ENCODE results near the gene S100A3. TPM values are rescaled to one million over a fixed set of nuclear protein-coding genes. Genes with fewer than 3 reads are reported as not detected.
A peak's percentile ranks its signal among the peaks of the same experiment; 100 is the strongest.

Gene S100A3
- polyA plus RNA-seq, 1 donor (not counting 4 experiments of a cell fraction or from before 2014, with no cell fraction given): 15.1 TPM

DNA sequence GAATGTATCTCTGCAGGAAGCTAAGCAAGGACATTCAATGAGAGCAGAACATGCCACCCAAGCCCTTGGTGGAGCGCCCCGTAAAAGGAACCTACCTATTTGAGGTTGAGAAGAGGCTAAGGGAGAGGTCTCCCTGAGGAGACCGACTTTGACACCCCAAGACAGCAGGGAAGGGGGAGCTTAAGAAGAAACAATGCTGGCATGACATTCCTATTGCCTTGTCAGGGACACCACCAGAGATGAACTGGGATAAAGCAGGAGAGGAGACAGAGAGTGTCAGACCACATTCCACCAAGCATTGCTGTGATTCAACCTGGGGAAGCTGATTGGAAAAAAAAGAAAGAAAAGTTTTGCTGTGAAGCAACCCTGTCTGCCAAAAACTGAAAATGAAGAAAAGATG, 29.9 kb upstream of the S100A3 start:
- Histone ChIP-seq H3K4me2 (ENCODE audit: control insufficient read depth, extremely low read depth, insufficient read depth, low read depth, low read length) (no peak overlapping the region), H3K4me3 (ENCODE audit: control insufficient read depth in 2 of 3, extremely low read depth in 1 of 3, insufficient read depth in 2 of 3, low read depth in 1 of 3, low read length in 3 of 3) (no peak overlapping the region), H3K27me3 (ENCODE audit: control insufficient read depth, extremely low read depth, insufficient read depth, low read length) (no peaks in the 10 kb centered on the region), H3K9me3 (ENCODE audit: control insufficient read depth, low read depth, low read length) (no peaks in the 10 kb centered on the region), H3K9ac (ENCODE audit: control insufficient read depth, extremely low read depth, insufficient read depth, low read length) (no peak overlapping the region), H3K36me3 (ENCODE audit: control insufficient read depth in 2 of 2, extremely low read depth in 1 of 2, insufficient read depth in 2 of 2, low read length in 2 of 2) (no peaks in the 10 kb centered on the region), H2AFZ (ENCODE audit: control insufficient read depth, low read length) (no peak overlapping the region), H3K79me2 (ENCODE audit: control insufficient read depth, insufficient read depth, low read length) (no peaks in the 10 kb centered on the region), H4K20me1 (ENCODE audit: control insufficient read depth, extremely low read depth, insufficient read depth, low read length) (no peaks in the 10 kb centered on the region), H3K9me1 (ENCODE audit: control insufficient read depth, extremely low read depth, insufficient read depth, low read length) (no peaks in the 10 kb centered on the region), H3K4me1 (ENCODE audit: control insufficient read depth, extremely low read depth, insufficient read depth, low read length) (peaks cover 22% of the 10 kb centered on the region), H3K27ac (ENCODE audit: control insufficient read depth, insufficient read depth, low read length) (no peak overlapping the region)
- DNase-seq (ENCODE audit: low read depth, low spot score): no peak
- dilution Hi-C loops (cut with MboI; ENCODE audit: extremely low pct_ligation_motif_present, low sequenced_read_pairs): no loop called here
- TF ChIP-seq, protein P1, sequence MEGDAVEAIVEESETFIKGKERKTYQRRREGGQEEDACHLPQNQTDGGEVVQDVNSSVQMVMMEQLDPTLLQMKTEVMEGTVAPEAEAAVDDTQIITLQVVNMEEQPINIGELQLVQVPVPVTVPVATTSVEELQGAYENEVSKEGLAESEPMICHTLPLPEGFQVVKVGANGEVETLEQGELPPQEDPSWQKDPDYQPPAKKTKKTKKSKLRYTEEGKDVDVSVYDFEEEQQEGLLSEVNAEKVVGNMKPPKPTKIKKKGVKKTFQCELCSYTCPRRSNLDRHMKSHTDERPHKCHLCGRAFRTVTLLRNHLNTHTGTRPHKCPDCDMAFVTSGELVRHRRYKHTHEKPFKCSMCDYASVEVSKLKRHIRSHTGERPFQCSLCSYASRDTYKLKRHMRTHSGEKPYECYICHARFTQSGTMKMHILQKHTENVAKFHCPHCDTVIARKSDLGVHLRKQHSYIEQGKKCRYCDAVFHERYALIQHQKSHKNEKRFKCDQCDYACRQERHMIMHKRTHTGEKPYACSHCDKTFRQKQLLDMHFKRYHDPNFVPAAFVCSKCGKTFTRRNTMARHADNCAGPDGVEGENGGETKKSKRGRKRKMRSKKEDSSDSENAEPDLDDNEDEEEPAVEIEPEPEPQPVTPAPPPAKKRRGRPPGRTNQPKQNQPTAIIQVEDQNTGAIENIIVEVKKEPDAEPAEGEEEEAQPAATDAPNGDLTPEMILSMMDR (optimal IDR thresholded peaks at IDR 0.05 in 1 of 3, IDR thresholded peaks at IDR 0.05 in 1 of 3, conservative IDR thresholded peaks at IDR 0.05 in 1 of 3; ENCODE audit: extremely low read depth in 1 of 3, insufficient read depth in 2 of 3, low read length in 3 of 3): no peak
- FAIRE-seq: no peak

DNA sequence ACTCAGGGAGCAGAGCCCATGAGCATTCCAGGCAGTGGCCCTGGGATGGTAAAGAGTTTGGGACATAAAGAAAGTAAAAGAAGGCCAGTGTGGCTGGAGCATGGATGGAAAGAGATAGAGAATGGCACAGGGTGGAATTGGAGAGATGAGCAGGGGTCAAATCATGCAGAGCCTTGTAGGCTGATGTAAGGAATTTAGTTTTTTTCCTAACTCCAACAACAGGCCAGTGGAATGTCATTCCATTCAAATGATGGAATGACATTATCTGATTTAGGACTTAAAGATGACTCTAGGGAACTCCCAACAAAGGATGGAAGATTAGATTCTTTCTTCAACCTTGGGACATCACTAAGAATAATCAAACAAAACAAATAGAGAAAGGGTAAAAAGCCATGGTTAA, 29.4 kb upstream of the S100A3 start:
- dilution Hi-C loops (cut with MboI; ENCODE audit: extremely low pct_ligation_motif_present, low sequenced_read_pairs): no loop called here
- H4K20me1 ChIP-seq (ENCODE audit: control insufficient read depth, extremely low read depth, insufficient read depth, low read length): no peaks in the 10 kb centered on the region
- no peaks in the 10 kb centered on the region for H3K9me1 ChIP-seq (ENCODE audit: control insufficient read depth, extremely low read depth, insufficient read depth, low read length)
- no peaks in the 10 kb centered on the region for H3K27me3 ChIP-seq (ENCODE audit: control insufficient read depth, extremely low read depth, insufficient read depth, low read length)
- no peak for DNase-seq (ENCODE audit: low read depth, low spot score)
- no peak overlapping the region for H3K27ac ChIP-seq (ENCODE audit: control insufficient read depth, insufficient read depth, low read length)
- H3K9me3 ChIP-seq (ENCODE audit: control insufficient read depth, low read depth, low read length): no peaks in the 10 kb centered on the region
- TF ChIP-seq EZH2 (IDR thresholded peaks at IDR 0.05; ENCODE audit: low read length): no peak
- TF ChIP-seq, protein P1 (optimal IDR thresholded peaks at IDR 0.05 in 1 of 3, IDR thresholded peaks at IDR 0.05 in 1 of 3, conservative IDR thresholded peaks at IDR 0.05 in 1 of 3; ENCODE audit: extremely low read depth in 1 of 3, insufficient read depth in 2 of 3, low read length in 3 of 3): no peak
- peak; percentile 23 for FAIRE-seq
- H2AFZ ChIP-seq (ENCODE audit: control insufficient read depth, low read length): no peak overlapping the region
- H3K4me2 ChIP-seq (ENCODE audit: control insufficient read depth, extremely low read depth, insufficient read depth, low read depth, low read length): peak overlapping the region; percentile 71
- no peak overlapping the region for H3K4me3 ChIP-seq (ENCODE audit: control insufficient read depth in 2 of 3, extremely low read depth in 1 of 3, insufficient read depth in 2 of 3, low read depth in 1 of 3, low read length in 3 of 3)
- no peak overlapping the region for H3K9ac ChIP-seq (ENCODE audit: control insufficient read depth, extremely low read depth, insufficient read depth, low read length)
- no peaks in the 10 kb centered on the region for H3K36me3 ChIP-seq (ENCODE audit: control insufficient read depth in 2 of 2, extremely low read depth in 1 of 2, insufficient read depth in 2 of 2, low read length in 2 of 2)
- no peaks in the 10 kb centered on the region for H3K79me2 ChIP-seq (ENCODE audit: control insufficient read depth, insufficient read depth, low read length)
- H3K4me1 ChIP-seq (ENCODE audit: control insufficient read depth, extremely low read depth, insufficient read depth, low read length): peaks cover 24% of the 10 kb centered on the region
